HG03196 (cell line): ENCODE results near the gene SPINK5.
"Not testable (repeated sequence)": the region's sequence is repeated elsewhere in the genome, so short reads cannot be mapped to it uniquely, and the experiment has no call there.

Experiments
- ATAC-seq: cut with Tn5 transposase; IDR thresholded peaks from one replicate; pipeline ENCODE4 v1.9.1; 2021; ENCODE audit not compliant: unreplicated experiment

The SPINK5 gene

GRCh38 chr5:148063861-148064260 is at the start of gene SPINK5:
Gene SPINK5 (plus strand): TSS chr5:148063980. CDS start chr5:148064045, 65 bp downstream.
- no peak for ATAC-seq

GRCh38 chr5:148014276-148014675 is 49.5 kb upstream of the SPINK5 start:
- ATAC-seq = no peak

GRCh38 chr5:148020257-148020988 is 43.4 kb upstream of the SPINK5 start:
- no peak for ATAC-seq

GRCh38 chr5:148027505-148027904 is 36.3 kb upstream of the SPINK5 start:
- ATAC-seq = no peak

- ATAC-seq = no peak
These were observed 34.6 kb upstream of the SPINK5 start for GRCh38 chr5:148029131-148029530.

- no peak for ATAC-seq
These were observed 30.6 kb upstream of the SPINK5 start for GRCh38 chr5:148033134-148033533.

GRCh38 chr5:148035676-148036075 is 28.1 kb upstream of the SPINK5 start:
- no peak for ATAC-seq

- ATAC-seq = no peak
These were observed 20.9 kb upstream of the SPINK5 start for GRCh38 chr5:148042881-148043280.

- ATAC-seq = no peak
These were observed 20.1 kb upstream of the SPINK5 start for GRCh38 chr5:148043705-148044104.

- ATAC-seq = not testable (repeated sequence)
These were observed 8.6 kb upstream of the SPINK5 start for GRCh38 chr5:148055160-148055559.

- no peak for ATAC-seq
These were observed 3.5 kb upstream of the SPINK5 start for GRCh38 chr5:148060309-148060708.

- ATAC-seq = no peak
These were observed 2.9 kb upstream of the SPINK5 start for GRCh38 chr5:148060881-148061280.

- ATAC-seq = no peak
These were observed 6.8 kb downstream of the SPINK5 start for GRCh38 chr5:148070621-148071020.

GRCh38 chr5:148072207-148072606 is 8.4 kb downstream of the SPINK5 start:
- ATAC-seq = no peak

GRCh38 chr5:148075529-148075928 is 11.7 kb downstream of the SPINK5 start:
- ATAC-seq = no peak

GRCh38 chr5:148083203-148083602 is 19.4 kb downstream of the SPINK5 start:
- ATAC-seq = no peak

- no peak for ATAC-seq
These were observed 20.5 kb downstream of the SPINK5 start for GRCh38 chr5:148084269-148084668.

GRCh38 chr5:148085310-148085709 is 21.5 kb downstream of the SPINK5 start:
- ATAC-seq = no peak

GRCh38 chr5:148085977-148086705 is 22.4 kb downstream of the SPINK5 start:
- no peak for ATAC-seq

GRCh38 chr5:148090146-148090772 is 26.5 kb downstream of the SPINK5 start:
- no peak for ATAC-seq

GRCh38 chr5:148090773-148091250 is 27.0 kb downstream of the SPINK5 start:
- no peak for ATAC-seq
